Fibroblast of skin of scalp (primary cell): ENCODE measurements around the gene RAD51B.
"Not testable (repeated sequence)": the region's sequence is repeated elsewhere in the genome, so short reads cannot be mapped to it uniquely, and the experiment has no call there.

Experiments
- DNase-seq: peaks from one replicate; pipeline ENCODE4 v3.0.0-alpha.2; 2013

The RAD51B gene

GRCh38 chr14:68031011-68031410 lies 211.4 kb downstream of the RAD51B start:
- not testable (repeated sequence) for DNase-seq

DNA sequence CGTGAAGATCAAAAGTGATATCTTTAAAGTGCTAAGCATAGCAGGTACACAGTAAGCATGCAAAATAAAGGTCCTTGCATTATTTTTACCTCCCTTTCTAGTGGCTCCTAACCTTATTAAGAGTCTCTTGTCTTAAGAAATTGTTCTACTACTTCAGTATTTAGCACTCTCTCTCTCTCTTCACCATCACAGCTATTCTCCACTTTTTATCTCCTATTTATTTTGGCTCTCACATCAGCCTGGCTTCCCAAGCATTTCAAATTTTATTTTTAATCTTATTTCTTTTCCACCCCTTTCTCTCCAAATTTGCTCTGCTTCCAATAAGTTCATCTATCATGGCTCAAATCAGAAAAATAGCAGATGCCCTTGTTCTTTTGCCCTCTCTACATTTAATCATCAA lies 212.6 kb downstream of the RAD51B start:
- no peak for DNase-seq

- no peak for DNase-seq
Measured at GRCh38 chr14:68033336-68033932, 213.9 kb downstream of the RAD51B start.

- DNase-seq: no peak
Measured at GRCh38 chr14:68034896-68035295, 215.3 kb downstream of the RAD51B start.

DNA sequence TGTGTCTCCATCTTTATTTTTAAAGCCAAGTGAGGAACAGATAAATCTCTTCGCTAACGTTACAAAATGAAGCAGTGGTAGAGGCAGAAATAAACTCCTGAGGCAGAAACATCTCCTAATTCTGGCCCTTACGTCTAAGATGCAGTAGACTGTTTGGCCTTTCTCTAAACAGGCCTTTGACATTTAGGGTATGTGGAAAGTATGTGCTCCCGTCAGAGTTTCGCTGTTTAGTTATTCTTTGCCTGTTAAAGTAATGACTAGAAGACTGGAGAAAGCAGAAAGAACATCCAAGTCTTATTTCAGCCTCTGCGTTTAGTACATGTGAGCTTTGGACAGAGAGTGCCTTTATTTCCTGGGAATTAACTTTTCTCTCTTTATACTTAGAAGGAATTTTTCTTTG lies 216.6 kb downstream of the RAD51B start:
- DNase-seq: no peak

DNA sequence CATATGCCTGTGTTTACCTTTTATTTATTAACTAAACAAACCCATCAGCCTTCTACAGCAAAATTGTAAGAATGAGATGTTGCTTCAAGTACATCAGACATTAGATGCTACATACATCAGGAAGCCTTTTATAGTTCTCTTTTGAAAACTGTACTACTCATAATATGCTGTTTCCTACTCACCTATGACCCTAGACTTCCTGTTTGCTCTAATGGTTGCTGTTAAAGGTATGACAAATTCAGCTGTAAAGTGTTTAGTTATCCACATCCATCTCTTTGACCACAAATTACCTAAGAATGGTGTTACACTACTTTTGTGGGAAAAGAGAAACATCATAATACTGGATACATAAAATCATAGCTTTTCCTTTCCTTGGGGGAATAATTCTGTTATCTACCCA lies 220.0 kb downstream of the RAD51B start:
- no peak for DNase-seq

DNA sequence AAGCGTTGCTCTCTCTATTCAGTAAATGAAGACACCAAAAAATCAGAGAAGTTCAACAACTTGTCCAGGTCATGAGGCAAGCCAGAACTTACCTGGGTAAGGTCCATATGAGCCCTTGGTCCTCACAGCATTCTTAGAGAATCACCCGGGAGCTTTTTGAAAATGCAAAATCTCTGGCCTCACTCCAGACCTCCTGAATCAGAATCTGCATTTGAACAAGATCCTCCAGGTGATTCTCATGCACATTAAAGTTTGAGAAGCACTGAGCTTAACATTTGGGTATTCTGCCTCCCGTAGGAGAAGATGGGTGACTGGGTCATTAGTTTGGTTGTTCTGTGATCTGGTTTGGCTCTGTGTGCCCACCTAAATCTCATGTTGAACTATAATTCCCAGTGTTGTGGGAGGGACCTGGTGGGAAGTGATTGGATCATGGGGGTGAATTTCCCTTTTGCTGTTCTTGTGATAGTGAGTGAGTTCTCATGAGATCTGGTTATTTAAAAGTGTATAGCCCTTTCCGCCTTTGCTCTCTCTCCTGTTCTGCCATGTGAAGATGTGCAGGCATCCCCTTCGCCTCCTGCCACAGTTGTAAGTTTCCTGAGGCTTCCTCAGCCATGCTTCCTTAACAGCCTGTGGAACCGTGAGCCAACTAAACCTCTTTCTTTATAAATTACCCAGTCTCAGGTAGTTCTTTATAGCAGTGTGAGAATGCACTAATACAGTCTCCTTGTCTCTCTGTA lies 221.2 kb downstream of the RAD51B start:
- DNase-seq: no peak

GRCh38 chr14:68041876-68042354 lies 222.3 kb downstream of the RAD51B start:
- DNase-seq: no peak

GRCh38 chr14:68042586-68043210 lies 223.1 kb downstream of the RAD51B start:
- DNase-seq: no peak

- no peak for DNase-seq
Measured at GRCh38 chr14:68043752-68044151, 224.2 kb downstream of the RAD51B start.

DNA sequence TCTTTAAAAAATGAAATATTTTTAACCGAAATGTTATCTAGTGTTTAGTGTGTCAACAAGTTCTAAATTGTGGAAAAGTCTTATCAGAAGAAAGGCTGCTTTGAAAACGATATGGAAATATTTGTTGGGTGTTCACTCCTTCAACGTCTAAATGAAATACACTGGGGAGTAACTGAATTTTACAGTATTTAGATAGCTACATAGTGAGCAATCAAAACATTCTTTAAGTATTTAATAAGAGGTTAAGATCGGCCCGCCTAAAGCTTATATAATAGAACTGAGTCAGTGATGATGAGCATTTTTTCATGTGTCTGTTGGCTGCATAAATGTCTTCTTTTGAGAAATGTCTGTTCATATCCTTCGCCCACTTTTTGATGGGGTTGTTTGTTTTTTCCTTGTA lies 228.3 kb downstream of the RAD51B start:
- peak; percentile 81 for DNase-seq

- DNase-seq: not testable (repeated sequence)
Measured at GRCh38 chr14:68048815-68049214, 229.2 kb downstream of the RAD51B start.

- DNase-seq: no peak
Measured at GRCh38 chr14:68050177-68050576, 230.6 kb downstream of the RAD51B start.

DNA sequence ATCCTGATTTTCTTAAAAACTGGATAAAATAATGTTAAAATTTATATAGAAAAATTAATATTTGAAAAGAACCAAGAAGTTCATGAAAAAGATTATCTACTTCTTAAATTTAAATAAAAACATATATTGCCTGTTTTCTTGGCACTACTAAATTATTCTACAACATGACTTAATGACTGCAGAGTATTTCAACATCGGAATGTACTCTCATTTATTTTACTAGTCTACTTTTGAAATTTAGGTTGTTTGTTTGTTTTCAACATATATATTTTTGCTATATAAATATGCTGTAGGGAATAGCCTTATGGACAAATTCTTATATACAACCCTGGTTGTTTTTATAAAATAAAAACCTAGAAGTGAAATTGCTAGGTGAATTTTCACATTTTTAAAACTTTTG lies 231.6 kb downstream of the RAD51B start:
- DNase-seq: no peak

DNA sequence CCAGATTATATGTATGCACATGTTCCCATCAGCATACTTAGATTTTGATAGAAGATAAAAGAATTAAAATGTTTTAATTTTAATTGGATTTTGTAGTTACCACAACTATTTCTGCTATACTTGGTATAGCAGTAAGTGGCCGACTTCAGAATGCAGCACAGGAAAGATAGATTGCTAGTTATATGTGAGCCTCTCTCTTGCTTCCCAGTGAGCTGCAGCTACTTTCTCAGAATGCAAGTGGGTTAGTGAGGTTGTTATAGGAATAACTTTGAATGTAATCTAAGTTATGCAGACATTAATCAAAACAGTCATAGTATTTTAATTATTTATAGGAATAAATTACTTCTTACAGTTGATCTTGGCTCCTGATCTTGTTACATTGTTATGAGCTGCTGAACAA lies 240.6 kb downstream of the RAD51B start:
- no peak for DNase-seq

- DNase-seq: no peak
Measured at GRCh38 chr14:68062651-68063050, 243.1 kb downstream of the RAD51B start.

DNA sequence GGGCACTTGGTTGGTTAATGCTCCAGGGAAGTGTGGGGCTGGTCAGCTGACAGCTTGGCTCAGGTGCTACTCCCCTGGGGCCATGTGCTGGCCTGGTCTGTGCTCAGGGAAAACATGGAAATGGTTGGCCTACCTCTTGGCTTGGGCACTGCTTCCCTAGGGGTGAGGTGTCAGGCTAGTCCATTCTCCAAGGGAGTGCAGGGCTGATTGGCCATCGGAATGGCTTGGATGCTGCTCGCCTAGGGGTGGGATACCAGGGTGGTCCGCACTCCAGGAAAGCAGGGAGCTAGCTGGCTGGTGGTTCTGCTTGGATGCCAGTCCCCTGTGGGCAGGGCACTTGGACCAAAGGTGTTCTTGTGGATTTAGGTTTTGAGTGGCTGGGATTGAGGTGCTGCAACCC lies 245.7 kb downstream of the RAD51B start:
- no peak for DNase-seq

DNA sequence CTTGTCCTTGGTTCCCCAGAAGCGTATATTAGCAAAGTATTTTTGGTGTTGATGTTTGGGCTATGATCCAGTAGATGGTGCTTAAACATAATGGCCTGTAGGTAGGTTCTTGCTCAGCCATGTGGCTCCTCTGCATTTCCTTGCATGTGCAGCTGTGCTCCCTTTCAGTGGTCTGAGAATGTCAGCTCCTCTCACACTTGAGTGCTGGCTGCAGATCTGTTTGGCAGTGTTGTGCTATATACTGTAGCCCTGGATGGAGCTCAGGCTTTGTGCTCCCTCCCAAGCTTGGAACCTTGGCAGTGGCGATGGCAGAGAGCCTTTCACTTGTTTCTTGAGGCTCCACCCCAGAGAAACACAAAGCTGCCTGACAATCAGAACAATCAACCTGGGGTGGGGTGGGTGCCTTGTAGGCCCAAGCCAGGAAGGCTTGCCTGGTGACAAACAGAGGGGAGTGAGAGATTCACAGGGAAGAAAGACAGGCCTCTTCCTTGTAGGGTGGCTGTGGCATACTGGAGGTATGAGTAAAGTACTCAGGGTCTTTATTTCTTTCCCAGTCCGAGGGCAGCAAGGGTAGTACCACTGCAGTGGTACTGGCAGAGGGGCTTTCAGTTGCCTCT lies 255.3 kb downstream of the RAD51B start:
- DNase-seq: no peak

DNA sequence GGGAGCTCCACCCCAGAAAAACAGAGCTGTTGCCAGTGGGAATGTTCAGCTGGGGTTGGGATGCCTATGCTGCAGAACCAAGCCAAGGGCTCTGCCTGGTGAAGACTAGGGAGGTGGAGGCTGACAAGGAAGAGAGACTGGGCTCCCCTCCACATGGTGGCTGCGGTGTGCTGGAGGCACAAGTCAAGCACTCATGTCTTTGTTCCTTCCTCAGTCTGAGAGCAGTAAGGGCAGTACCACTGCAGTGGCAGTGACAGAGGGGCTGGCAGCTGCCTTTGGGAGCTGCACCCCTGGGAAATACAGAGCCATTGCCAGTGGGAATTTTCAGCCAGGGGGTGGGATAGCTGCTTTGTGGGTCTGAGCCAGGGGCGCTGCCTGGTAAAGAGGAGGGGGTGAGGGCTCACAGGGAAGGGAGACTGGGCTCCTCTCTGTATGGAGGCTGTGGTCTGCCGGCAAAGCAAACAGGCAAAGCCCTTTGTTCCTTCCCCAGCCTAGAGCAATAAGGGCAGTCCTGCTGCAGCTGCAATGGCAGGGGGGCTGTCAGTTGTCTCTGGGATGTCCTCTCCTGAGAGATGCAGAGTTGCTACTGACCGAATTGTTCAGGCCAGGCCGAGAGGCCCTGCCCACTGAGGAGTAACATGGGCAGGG lies 255.9 kb downstream of the RAD51B start:
- no peak for DNase-seq

DNA sequence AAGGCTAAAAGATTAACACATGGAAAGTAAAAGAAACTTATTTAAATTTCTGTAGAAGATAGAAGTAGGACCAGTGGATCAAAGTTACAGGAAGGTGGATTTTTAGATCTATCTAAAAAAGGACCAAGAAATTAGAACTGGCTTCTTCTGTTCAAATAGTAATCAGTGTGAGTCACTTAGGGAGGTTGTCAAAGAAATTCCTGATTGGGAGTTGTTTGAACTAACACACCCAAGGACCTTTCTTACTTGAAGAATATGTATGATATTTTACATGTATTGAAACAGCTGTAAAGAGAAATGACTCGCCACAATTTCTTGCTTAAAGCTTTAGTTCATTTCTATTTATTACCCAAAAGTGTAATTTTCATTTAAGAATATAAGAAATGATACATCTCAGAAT lies 256.9 kb downstream of the RAD51B start:
- peak; percentile 42 for DNase-seq

DNA sequence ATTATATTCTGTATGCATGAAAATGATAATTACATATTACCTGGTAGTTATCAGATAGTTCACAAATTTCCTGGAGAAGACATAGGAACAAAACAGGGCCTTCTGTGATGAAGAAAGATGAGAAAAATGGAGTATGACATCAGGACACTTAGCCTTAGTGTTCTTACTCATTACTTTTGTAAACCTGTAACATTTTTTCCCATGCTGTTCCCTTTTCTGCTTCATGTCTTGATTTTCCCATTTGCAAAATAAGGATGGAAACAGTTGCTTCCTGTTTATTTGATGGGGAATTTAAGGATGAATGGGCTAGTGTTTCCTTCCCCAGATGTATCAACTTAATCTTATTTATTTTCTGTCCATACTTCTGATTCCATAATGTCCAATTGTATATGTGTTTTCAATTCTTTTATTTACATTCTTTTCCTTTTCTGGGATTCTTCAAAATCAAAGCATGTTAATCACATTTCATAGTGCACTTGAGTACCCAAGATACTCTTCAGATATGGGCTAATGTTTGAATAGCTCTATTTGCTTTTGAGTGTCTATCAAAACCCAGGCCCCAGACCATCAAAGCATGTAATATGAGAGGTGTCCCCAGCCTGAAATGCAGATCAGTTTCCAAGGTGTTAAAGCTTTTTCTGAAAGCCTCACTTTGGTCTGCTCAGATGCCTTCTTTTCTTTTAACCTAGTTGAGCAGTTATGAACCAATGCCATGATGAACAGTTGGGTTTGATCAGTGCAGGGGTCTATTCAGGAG lies 260.5 kb downstream of the RAD51B start:
- DNase-seq: no peak

DNA sequence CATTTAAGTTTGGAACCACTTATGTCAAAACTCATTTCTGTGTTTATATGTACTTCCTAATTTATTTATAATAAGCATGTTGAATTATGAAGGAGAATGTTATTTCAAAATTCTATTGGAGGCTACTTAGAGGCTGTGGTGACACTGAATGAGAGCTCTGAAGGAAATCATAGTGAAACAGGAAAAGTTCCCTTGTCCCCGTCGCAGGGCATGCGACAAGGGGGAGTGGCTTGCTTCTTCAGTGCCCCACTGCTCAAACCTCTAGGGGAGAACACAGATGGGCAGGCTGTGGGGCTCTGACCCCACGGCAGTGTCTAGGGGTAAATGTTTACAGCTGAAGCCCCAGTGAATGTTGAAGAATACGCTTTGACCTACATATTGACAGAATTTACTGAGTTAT lies 261.9 kb downstream of the RAD51B start:
- no peak for DNase-seq
